Cerebellar cortex (tissue), 1 donor: Measurements from ENCODE around the gene KRT86.

Experiments
- DNase-seq: peaks from one replicate; pipeline ENCODE4 v3.0.0-alpha.2; 2015; ENCODE audit warnings: low spot score

Gene KRT86

DNA sequence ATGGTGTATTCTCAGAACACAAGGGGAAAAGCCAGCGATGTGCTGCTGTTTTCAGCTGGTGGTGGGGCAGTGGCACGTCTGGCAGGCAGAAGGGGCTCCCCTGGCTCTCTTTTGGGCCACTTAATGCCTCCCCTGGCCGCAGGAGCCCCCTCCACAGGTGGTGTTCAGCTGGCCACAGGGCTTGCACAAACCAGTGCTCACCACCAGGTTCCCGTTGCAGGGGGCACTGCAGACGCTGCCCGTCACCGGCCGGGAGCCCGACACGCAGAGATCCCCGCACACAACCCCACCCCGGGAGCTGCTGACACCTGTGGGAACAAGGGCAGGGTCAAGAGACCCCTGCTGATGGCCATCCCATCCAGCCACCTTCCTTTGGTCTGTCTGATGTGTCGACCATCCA lies 40.1 kb downstream of the KRT86 start:
- DNase-seq: no peak

DNA sequence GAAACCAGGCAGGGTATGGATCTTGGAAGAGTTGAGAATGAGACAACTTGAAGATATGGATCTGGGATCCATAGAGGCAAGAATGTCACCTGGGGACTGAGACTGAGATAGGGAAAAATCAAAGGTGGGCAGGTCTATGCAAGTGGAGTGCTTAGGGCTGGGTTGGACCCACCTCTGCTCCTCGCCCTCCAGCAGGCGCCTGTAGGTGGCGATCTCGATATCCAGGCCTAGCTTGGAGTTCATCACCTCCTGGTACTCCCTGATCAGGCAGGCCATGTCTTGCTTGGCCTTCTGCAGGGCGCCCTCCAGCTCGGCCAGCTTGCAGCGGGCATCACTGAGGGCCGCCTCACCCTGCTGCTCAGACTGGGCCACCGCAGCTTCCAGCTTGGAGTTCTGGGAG lies 41.3 kb downstream of the KRT86 start:
- DNase-seq: peak; percentile 14

- DNase-seq: no peak
Observed at GRCh38 chr12:52316290-52316689, 41.8 kb downstream of the KRT86 start.

DNA sequence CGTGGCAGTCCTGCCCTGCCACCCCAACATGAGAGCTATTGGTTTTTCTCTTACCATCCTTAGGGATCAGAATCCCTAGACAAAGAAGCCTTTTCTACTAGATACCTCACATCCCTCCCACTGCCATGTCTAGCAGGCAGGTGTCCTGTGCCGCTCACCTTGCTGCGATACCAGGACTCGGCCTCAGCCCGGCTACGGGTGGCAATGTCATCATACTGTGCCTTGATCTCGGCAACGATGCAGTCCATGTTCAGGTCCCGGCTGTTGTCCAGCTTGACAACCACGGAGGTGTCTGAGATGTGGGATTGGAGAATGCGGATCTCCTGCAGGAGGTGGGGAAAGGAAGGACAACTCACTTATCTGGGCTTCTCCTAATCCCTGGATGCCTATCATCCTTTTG lies 42.3 kb downstream of the KRT86 start:
- DNase-seq: no peak

DNA sequence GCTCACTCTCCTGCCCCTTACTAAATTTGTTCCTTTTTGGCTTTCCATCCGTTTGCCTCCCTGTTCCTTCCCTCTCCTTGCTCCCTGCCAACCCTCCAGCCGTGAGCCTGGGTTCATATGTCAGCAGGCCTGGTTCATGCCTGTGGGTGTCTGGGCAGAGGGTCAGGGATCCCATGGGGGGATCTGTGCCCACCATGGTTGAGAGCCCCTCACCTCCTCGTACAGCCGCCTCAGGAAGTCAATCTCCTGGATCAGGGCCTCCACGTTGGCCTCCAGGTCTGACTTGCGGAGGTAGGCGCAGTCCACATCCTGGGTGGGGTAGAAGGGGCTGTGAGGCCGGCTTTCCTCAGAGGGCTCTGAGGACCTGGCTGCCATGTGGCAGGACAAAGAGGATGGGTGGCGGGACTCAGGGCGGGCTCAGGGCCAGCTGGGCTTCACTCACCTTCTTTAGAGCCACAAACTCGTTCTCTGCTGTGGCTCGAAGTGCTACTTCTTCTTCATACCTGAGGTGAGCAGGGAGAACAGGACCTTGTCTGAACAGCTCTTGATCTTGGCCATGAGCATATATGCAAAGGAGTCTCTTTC lies 43.1 kb downstream of the KRT86 start:
- no peak for DNase-seq

- no peak for DNase-seq
Observed at GRCh38 chr12:52318241-52318990, 44.0 kb downstream of the KRT86 start.

- no peak for DNase-seq
Observed at GRCh38 chr12:52319097-52319496, 44.7 kb downstream of the KRT86 start.

- DNase-seq: no peak
Observed at GRCh38 chr12:52320784-52321400, 46.4 kb downstream of the KRT86 start, which contains the start of gene KRT83. Gene KRT83 (minus strand): TSS chr12:52321398. CDS start chr12:52321335, 63 bp downstream.

DNA sequence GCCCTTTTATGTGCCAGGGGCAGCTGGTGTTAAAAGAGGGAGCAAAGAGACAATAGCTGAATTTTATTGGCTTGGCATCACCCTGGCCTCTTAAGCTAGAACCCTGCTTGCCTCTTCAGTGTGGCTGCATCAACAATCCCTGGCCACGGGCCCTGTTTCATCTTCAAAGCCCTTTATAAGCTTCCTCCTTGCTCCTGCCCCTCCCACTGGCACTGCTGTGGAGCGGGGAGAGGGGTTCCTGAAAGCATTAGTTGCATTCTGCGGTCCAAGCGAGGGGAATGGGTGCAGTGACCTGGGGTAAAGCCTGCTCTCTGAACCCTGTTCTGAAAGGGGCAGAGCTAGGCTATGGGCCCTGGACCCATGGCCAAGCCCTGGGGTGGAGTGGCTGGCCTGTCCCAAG lies 47.0 kb downstream of the KRT86 start:
- DNase-seq: no peak

GRCh38 chr12:52322069-52322468 lies 47.6 kb downstream of the KRT86 start:
- DNase-seq: no peak

GRCh38 chr12:52323001-52323400 lies 48.6 kb downstream of the KRT86 start:
- no peak for DNase-seq

DNA sequence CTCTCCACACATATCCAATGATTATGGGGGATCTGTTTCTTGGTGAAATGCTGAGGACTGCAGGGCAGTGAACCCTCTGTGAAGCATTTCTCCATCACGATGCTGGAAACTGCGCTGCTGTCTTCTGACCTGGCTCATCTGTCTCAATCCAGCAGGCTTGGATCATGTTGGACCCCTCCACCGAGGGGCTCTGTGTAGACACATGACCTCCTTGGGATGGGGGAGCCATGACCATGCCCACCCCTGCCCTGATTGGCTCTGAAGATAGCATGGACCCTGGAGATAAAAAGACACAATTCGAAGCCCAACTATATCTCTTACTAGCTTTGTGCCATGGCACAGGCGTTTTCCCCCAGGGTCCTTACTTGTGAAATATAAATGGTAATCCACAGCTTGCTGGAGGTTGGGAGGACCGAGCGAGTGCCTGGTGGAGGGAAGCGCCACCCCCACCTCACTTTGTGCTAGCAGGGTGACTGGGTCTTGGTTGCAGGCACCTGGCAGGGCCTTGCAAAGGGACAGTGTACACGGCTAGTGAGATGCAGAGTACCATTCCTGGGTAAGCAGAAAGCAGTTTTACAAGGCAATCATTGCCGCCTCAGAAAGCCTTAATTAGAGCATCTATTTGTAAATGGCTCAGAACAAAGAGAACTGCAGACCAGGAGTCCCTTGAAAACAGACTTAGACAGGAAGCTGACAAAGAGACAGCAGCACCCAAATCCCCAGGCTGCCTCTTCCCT lies 49.1 kb downstream of the KRT86 start:
- no peak for DNase-seq

DNA sequence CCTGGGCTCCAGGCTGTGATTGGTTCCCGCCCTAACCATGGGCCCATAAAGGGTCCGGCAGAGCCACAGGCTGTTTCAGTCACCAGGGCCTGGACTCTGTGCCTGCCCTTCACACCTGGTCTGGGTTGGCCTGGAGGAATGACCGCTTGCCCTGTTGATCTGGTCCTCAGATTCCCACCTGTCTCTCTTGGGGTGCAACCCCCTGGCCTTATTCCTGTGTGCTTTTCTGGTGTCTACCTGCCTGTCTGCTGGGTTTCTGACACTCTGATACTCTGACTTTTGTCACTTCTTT lies 49.7 kb downstream of the KRT86 start:
- no peak for DNase-seq

DNA sequence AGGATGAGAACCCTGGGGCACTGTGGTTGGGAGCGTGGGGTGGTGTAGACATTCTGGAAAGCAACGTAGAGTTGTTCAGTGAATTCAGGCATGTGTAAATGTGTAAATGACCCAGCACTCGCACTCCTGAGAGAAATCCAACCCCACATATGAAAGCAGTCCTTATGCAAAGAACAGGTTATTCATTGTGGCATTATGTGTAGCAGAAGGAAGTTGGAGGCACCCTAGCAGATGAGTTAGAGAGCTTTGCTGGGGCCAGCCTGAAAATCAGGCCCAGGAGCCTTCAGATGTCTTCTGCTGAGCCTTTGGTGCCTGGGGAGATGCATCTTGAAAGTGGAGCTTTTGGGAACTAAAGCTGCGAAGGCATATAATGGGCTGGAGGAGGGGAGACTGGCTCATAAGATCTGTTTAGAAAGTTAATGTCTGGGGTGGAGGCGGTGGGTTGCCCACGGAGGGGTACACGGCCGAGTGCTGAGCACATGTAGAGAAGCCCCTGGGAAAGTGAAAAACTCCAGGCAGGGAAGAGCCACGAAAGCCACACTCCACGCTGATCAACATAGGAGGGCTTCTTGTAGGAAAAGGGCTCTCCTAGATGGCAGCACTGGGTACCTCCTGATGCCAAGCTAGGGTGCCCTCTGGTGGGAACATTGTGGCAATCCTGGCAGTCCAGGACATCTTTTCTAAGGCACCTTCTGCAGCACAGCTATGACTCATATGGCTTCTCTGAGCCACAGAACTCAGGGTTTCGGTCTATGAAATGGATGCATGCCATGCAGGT lies 52.8 kb downstream of the KRT86 start:
- peak; percentile 89 for DNase-seq

DNA sequence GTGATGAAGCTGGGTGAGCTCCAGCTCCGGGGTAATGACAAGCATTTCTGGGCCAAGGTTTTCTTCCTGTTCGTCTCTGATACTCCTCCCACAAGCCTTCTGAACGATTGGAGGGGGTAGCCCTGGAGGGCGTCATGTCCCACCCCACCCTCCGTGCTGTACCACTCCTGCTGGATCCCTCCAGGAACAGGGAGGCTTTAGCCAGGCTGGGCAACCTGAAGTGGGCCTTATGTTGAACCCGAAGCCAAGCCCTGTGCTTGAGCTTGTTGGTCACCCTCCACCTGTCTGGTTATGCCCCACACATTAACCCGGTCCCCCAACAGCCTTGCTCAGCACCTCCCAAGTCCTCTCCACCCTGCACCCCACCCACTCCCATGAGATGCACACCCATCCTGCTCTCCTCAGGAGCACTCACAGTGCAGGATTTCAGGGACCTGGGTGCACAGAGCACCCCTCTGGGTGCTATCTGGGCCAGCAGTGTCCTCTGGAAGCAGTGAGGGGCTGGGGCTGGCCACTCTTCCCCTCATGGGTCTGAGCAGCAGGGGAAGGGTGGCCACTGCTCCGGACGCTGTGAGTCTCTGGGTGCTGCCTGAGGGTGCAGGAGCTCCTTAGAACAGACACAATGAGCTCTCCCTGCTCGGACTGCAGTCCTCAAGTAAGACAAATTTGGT lies 53.5 kb downstream of the KRT86 start:
- DNase-seq: no peak

- DNase-seq: no peak
Observed at GRCh38 chr12:52331039-52331438, 56.6 kb downstream of the KRT86 start.

- DNase-seq: no peak
Observed at GRCh38 chr12:52331833-52332232, 57.4 kb downstream of the KRT86 start.

GRCh38 chr12:52332381-52332780 lies 57.9 kb downstream of the KRT86 start:
- no peak for DNase-seq

DNA sequence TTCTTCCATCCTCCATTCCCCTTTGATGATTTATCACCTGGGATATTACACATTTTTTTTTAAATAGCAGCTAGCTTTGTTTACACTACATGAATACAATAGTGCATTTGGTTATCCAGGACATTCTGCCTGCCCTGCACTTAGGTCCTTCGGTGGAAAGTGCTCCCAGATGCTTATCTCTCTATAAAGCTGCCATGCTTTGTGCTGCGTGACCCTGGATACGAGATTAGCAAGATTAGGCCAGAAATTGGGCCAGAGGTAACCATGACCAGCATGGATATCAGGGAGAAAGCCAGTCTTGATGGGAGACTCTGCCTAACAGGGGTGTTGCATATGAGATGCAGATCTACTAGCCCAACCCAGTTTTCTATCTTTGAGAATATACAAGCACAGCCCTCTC lies 58.9 kb downstream of the KRT86 start:
- no peak for DNase-seq

- no peak for DNase-seq
Observed at GRCh38 chr12:52334185-52334584, 59.7 kb downstream of the KRT86 start.

GRCh38 chr12:52335598-52336262 lies 61.3 kb downstream of the KRT86 start:
- no peak for DNase-seq
